K562 (cell line): ENCODE results near the gene LUC7L3. TPM values are rescaled to one million over a fixed set of nuclear protein-coding genes. Genes with fewer than 3 reads are reported as not detected.

Source experiments
- ARNT ChIP-seq, 2 experiments: fragments of 450-650 bp; IDR thresholded peaks; 2 replicates each; pipeline ENCODE4 v1.6.1; 2016; ENCODE audit warnings: mild to moderate bottlenecking in 1 of 2
- BRD4 ChIP-seq: fragments of 200-600 bp; sonication (generic); IDR thresholded peaks from 2 replicates; pipeline ENCODE4 v1.6.1; 2017; ENCODE audit warnings: inconsistent platforms
- CCNT2 ChIP-seq: IDR thresholded peaks from 2 replicates; pipeline ENCODE4 v1.6.1; 2011; ENCODE audit warnings: borderline replicate concordance, low read depth, mild to moderate bottlenecking, moderate library complexity, mixed read lengths, low read length; ENCODE audit not compliant: insufficient read length; ENCODE audit errors: extremely low read depth
- CEBPB ChIP-seq: fragments of 450-650 bp; IDR thresholded peaks from 2 replicates; pipeline ENCODE4 v1.6.1; 2016; ENCODE audit warnings: missing genetic modification characterization, missing compliant biosample characterization
- E2F4 ChIP-seq: sonication (generic); formaldehyde crosslinking; IDR thresholded peaks from 2 replicates; pipeline ENCODE4 v1.8.0; 2022; ENCODE audit warnings: mild to moderate bottlenecking, low read depth, missing genetic modification reagents
- FOXK2 ChIP-seq, 2 experiments: fragments of 450-650 bp; IDR thresholded peaks in 1 of 2; conservative IDR thresholded peaks in 1 of 2; 2 replicates each; pipeline ENCODE4 v1.6.1; 2016; ENCODE audit warnings: low read depth in 2 of 2, mild to moderate bottlenecking in 1 of 2
- HCFC1 ChIP-seq: IDR thresholded peaks from 2 replicates; pipeline ENCODE4 v1.6.1; 2012; ENCODE audit warnings: low read depth, low read length, improper control_type of control experiment
- KAT8 ChIP-seq: fragments of 450-650 bp; IDR thresholded peaks from 2 replicates; pipeline ENCODE4 v1.6.1; 2016; ENCODE audit warnings: low read depth, mild to moderate bottlenecking
- MBD2 ChIP-seq: sonication (generic); IDR thresholded peaks from 2 replicates; pipeline ENCODE4 v1.6.1; 2016; ENCODE audit warnings: low read depth, borderline replicate concordance
- NBN ChIP-seq: fragments of 450-650 bp; IDR thresholded peaks from 2 replicates; pipeline ENCODE4 v1.6.1; 2016; ENCODE audit warnings: low read depth, mild to moderate bottlenecking
- NCOA1 ChIP-seq: fragments of 450-650 bp; IDR thresholded peaks from 2 replicates; pipeline ENCODE4 v1.6.1; 2016; ENCODE audit warnings: low read depth
- PHF21A ChIP-seq: fragments of 450-650 bp; IDR thresholded peaks from 2 replicates; pipeline ENCODE4 v1.6.1; 2017; ENCODE audit warnings: low read depth, borderline replicate concordance
- POU5F1 ChIP-seq: fragments of 150-350 bp; IDR thresholded peaks from 2 replicates; pipeline ENCODE4 v1.6.1; 2014; ENCODE audit warnings: borderline replicate concordance, low read length, low read depth, mild to moderate bottlenecking; ENCODE audit not compliant: partially characterized antibody
- SRSF9 ChIP-seq: fragments of 200-400 bp; formaldehyde crosslinking; IDR thresholded peaks from 2 replicates; pipeline ENCODE4 v1.6.1; 2017; ENCODE audit warnings: low read depth, low read length, borderline replicate concordance
- THAP12 ChIP-seq: fragments of 250-450 bp; sonication (Bioruptor Pico); IDR thresholded peaks from 2 replicates; pipeline ENCODE4 v1.9.0; 2021; ENCODE audit warnings: mild to moderate bottlenecking, inconsistent platforms
- TOE1 ChIP-seq, 2 experiments: fragments of 450-650 bp in 1 of 2; sonication (generic) in 1 of 2; formaldehyde crosslinking in 1 of 2; IDR thresholded peaks; 2 replicates each; pipeline versions ENCODE4 v1.7.1 to v1.8.0; 2016 to 2022; ENCODE audit warnings: borderline replicate concordance in 2 of 2, mild to moderate bottlenecking in 2 of 2, antibody characterized with exemption in 1 of 2, inconsistent platforms in 1 of 2, low read depth in 1 of 2, missing genetic modification reagents in 1 of 2, moderate library complexity in 1 of 2
- ZBTB9 ChIP-seq: fragments of 450-650 bp; formaldehyde crosslinking; IDR thresholded peaks from 2 replicates; pipeline ENCODE4 v1.4.0; 2020; ENCODE audit warnings: mild to moderate bottlenecking, moderate library complexity
- ZNF146 ChIP-seq: IDR thresholded peaks from one replicate; pipeline ENCODE4 v1.6.1; 2018; ENCODE audit warnings: missing compliant biosample characterization; ENCODE audit not compliant: unreplicated experiment
- ZNF175 ChIP-seq: fragments of 200-800 bp; sonication (Bioruptor generic); IDR thresholded peaks from 2 replicates; pipeline ENCODE4 v1.6.1; 2016; ENCODE audit warnings: low read depth, mild to moderate bottlenecking, missing genetic modification characterization, missing compliant biosample characterization
- ZNF347 ChIP-seq: fragments of 450-650 bp; formaldehyde crosslinking; IDR thresholded peaks from 2 replicates; pipeline ENCODE4 v1.4.0; 2020; ENCODE audit warnings: low read depth, mild to moderate bottlenecking, moderate library complexity
- ZNF436 ChIP-seq: fragments of 250-450, 450-650 bp; sonication (Bioruptor Pico); formaldehyde crosslinking; IDR thresholded peaks from 2 replicates; pipeline ENCODE4 v1.7.0; 2020; ENCODE audit warnings: mild to moderate bottlenecking
- polyA plus RNA-seq, 8 experiments: library from polyadenylated mRNA; depleted of rRNA in 4 of 8; stranded (reverse) in 5 of 8; unstranded in 3 of 8; fragments of >200 nt; fragmentation: Nextera tagmentation in 2 of 8; fragmentation: Illumina TruSeq in 1 of 8; extraction: Ambion mirVana in 2 of 8; extraction: Trizol in 1 of 8; gene quantifications; 2 replicates each; pipeline versions ENCODE4 v1.2.1 to v1.2.3, GENCODE V29; 2011 to 2014; ENCODE audit warnings: inconsistent platforms in 1 of 8, missing spikeins in 1 of 8
- total RNA-seq, 7 experiments: library from RNA; depleted of rRNA in 6 of 7; stranded (reverse); fragments of >200 nt in 6 of 7; fragmentation: Illumina TruSeq in 2 of 7; extraction: Trizol in 2 of 7; gene quantifications; 2 replicates each; pipeline versions ENCODE4 v1.2.1 to v1.2.3, GENCODE V29; 2011 to 2021; ENCODE audit warnings: low replicate concordance in 1 of 7
- TF ChIP-seq, protein P1 (sequence below): fragments of 250-450 bp; sonication (Bioruptor Pico); IDR thresholded peaks from 2 replicates; pipeline ENCODE4 v1.5.0; 2021

Gene LUC7L3
- total and polyA plus RNA-seq, 9 of the 15 experiments (the other 6 are each of a cell fraction or from before 2014, with no cell fraction given), result 80.8 to 284 (median 127) TPM

GRCh38 chr17:50719144-50719923 lies at the start of gene LUC7L3 (continued):
- TF ChIP-seq PHF21A (no peak; the same call in 1 of the 2 replicates), THAP12 (CRISPR knock-in tag) (peak; percentile 18), E2F4 (CRISPR knock-in tag) (peak; percentile 62; the same call in 1 of the 2 replicates), MBD2 (peak; percentile 40; the same call in 1 of the 2 replicates), SRSF9 (no peak), ZNF146 (CRISPR knock-in tag) (no peak), HCFC1 (peak; percentile 82), ZNF175 (CRISPR knock-in tag) (peak; percentile 76; the same call in 1 of the 2 replicates), POU5F1 (no peak), NCOA1 (no peak), CEBPB (tag) (no peak), ARNT (IDR thresholded peaks at IDR 0.05) (peak in 1 of 2 experiments; percentile 40; a peak in 1 of 4 replicates), FOXK2 (conservative IDR thresholded peaks at IDR 0.05 in 1 of 2, IDR thresholded peaks at IDR 0.05 in 1 of 2; ENCODE audit: low read depth in 2 of 2) (peak in 1 of 2 experiments; percentile 38; a peak in 1 of 4 replicates), BRD4 (peak; percentile 88; the same call in 1 of the 2 replicates), ZNF436 (no peak), KAT8 (peak; percentile 52; the same call in 1 of the 2 replicates), ZNF347 (CRISPR knock-in tag) (no peak), ZBTB9 (CRISPR knock-in tag) (peak; percentile 32; the same call in 1 of the 2 replicates), TOE1 (IDR thresholded peaks at IDR 0.05; ENCODE audit: borderline replicate concordance) (peak; percentile 63), TOE1 (CRISPR knock-in tag; IDR thresholded peaks at IDR 0.05; ENCODE audit: borderline replicate concordance, low read depth) (no peak; the same call in 1 of the 2 replicates), NBN (peak; percentile 88), CCNT2 (peak; percentile 88)
- TF ChIP-seq, protein P1, sequence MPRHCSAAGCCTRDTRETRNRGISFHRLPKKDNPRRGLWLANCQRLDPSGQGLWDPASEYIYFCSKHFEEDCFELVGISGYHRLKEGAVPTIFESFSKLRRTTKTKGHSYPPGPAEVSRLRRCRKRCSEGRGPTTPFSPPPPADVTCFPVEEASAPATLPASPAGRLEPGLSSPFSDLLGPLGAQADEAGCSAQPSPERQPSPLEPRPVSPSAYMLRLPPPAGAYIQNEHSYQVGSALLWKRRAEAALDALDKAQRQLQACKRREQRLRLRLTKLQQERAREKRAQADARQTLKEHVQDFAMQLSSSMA (CRISPR knock-in tag), result peak; percentile 50; the same call in 1 of the 2 replicates
